ENCODE results near the gene KSR2.

Gene KSR2

GRCh38 chr12:117490130-117490529 is 478.7 kb downstream of the KSR2 start:
- no peaks in the 10 kb centered on the region for H3K79me1 ChIP-seq (replicated peaks; ENCODE audit: low read length, poor library complexity, severe bottlenecking)
- H3K36me3 ChIP-seq (ENCODE audit: control insufficient read depth in 1 of 2, insufficient read depth in 2 of 2, low read depth in 1 of 2, low read length in 2 of 2) = no peaks in the 10 kb centered on the region
- H4K8ac ChIP-seq (ENCODE audit: low read length) = no peak overlapping the region
- H2AK5ac ChIP-seq (ENCODE audit: low read length, severe bottlenecking) = no peak overlapping the region
- peaks cover 8% of the 10 kb centered on the region for H3K4me1 ChIP-seq (ENCODE audit: control insufficient read depth, insufficient read depth, low read depth, low read length)
- H3K4ac ChIP-seq (ENCODE audit: low read depth in 1 of 2, low read length in 2 of 2) = no peak overlapping the region
- no peak overlapping the region for H2BK5ac ChIP-seq (ENCODE audit: low read depth, low read length, poor library complexity, severe bottlenecking)
- H3K27me3 ChIP-seq (ENCODE audit: control insufficient read depth in 1 of 2, insufficient read depth in 1 of 2, low read length in 2 of 2) = peaks cover 0 to 12% of the 10 kb centered on the region in 2 experiments
- no peak overlapping the region for H3K23ac ChIP-seq (ENCODE audit: low read length in 2 of 2)
- no peak overlapping the region for H3K14ac ChIP-seq (ENCODE audit: low read length in 2 of 2)
- H2BK120ac ChIP-seq (ENCODE audit: low read depth, low read length) = no peak overlapping the region
- H3K4me2 ChIP-seq (ENCODE audit: low read length, poor library complexity, severe bottlenecking) = no peak overlapping the region
- H2BK12ac ChIP-seq (ENCODE audit: low read length in 2 of 2) = no peak overlapping the region
- H3K9me3 ChIP-seq (ENCODE audit: control insufficient read depth, low read length) = no peaks in the 10 kb centered on the region
- no peak overlapping the region for H3K9ac ChIP-seq (ENCODE audit: low read length)
- no peak overlapping the region for H3K18ac ChIP-seq (ENCODE audit: low read depth in 1 of 2, low read length in 2 of 2)
- no peak overlapping the region for H3K4me3 ChIP-seq (ENCODE audit: insufficient read depth in 1 of 2, low read depth in 1 of 2, low read length in 2 of 2)
- DNase-seq = no peak
- H4K91ac ChIP-seq (ENCODE audit: low read length) = no peak overlapping the region
- H2BK15ac ChIP-seq (ENCODE audit: low read depth, poor library complexity, severe bottlenecking) = no peak overlapping the region
- no peak overlapping the region for H3K27ac ChIP-seq (ENCODE audit: low read length, poor library complexity, severe bottlenecking)
- no peak overlapping the region for H2AFZ ChIP-seq (ENCODE audit: low read depth, low read length)
- 50% methylated on average over 2 of the region's 3 CpGs for WGBS

GRCh38 chr12:117489671-117490070 is 479.1 kb downstream of the KSR2 start:
- no peaks in the 10 kb centered on the region for H3K36me3 ChIP-seq (ENCODE audit: control insufficient read depth in 1 of 2, insufficient read depth in 2 of 2, low read depth in 1 of 2, low read length in 2 of 2)
- peaks cover 8% of the 10 kb centered on the region for H3K4me1 ChIP-seq (ENCODE audit: control insufficient read depth, insufficient read depth, low read depth, low read length)
- peaks cover 0 to 8% of the 10 kb centered on the region in 2 experiments for H3K27me3 ChIP-seq (ENCODE audit: control insufficient read depth in 1 of 2, insufficient read depth in 1 of 2, low read length in 2 of 2)
- H2BK120ac ChIP-seq (ENCODE audit: low read depth, low read length) = no peak overlapping the region
- 95% methylated on average over 2 of the region's 3 CpGs for WGBS
- no peak overlapping the region for H2BK5ac ChIP-seq (ENCODE audit: low read depth, low read length, poor library complexity, severe bottlenecking)
- no peak overlapping the region for H3K4me3 ChIP-seq (ENCODE audit: insufficient read depth in 1 of 2, low read depth in 1 of 2, low read length in 2 of 2)
- no peak overlapping the region for H3K4me2 ChIP-seq (ENCODE audit: low read length, poor library complexity, severe bottlenecking)
- no peaks in the 10 kb centered on the region for H3K9me3 ChIP-seq (ENCODE audit: control insufficient read depth, low read length)
- no peak overlapping the region for H2AFZ ChIP-seq (ENCODE audit: low read depth, low read length)
- H3K9ac ChIP-seq (ENCODE audit: low read length) = no peak overlapping the region
- no peak overlapping the region for H3K14ac ChIP-seq (ENCODE audit: low read length in 2 of 2)
- H3K4ac ChIP-seq (ENCODE audit: low read depth in 1 of 2, low read length in 2 of 2) = no peak overlapping the region
- H2BK15ac ChIP-seq (ENCODE audit: low read depth, poor library complexity, severe bottlenecking) = no peak overlapping the region
- no peak overlapping the region for H2BK12ac ChIP-seq (ENCODE audit: low read length in 2 of 2)
- H3K79me1 ChIP-seq (replicated peaks; ENCODE audit: low read length, poor library complexity, severe bottlenecking) = no peaks in the 10 kb centered on the region
- no peak overlapping the region for H3K27ac ChIP-seq (ENCODE audit: low read length, poor library complexity, severe bottlenecking)
- no peak for DNase-seq
- no peak overlapping the region for H3K18ac ChIP-seq (ENCODE audit: low read depth in 1 of 2, low read length in 2 of 2)
- H4K91ac ChIP-seq (ENCODE audit: low read length) = no peak overlapping the region
- no peak overlapping the region for H3K23ac ChIP-seq (ENCODE audit: low read length in 2 of 2)
- no peak overlapping the region for H4K8ac ChIP-seq (ENCODE audit: low read length)
- no peak overlapping the region for H2AK5ac ChIP-seq (ENCODE audit: low read length, severe bottlenecking)

- H3K14ac ChIP-seq (ENCODE audit: low read length in 2 of 2) = no peak overlapping the region
- peak; percentile 17 for DNase-seq
- no peak overlapping the region for H3K4me3 ChIP-seq (ENCODE audit: insufficient read depth in 1 of 2, low read depth in 1 of 2, low read length in 2 of 2)
- H3K9ac ChIP-seq (ENCODE audit: low read length) = no peak overlapping the region
- no peak overlapping the region for H4K91ac ChIP-seq (ENCODE audit: low read length)
- no peak overlapping the region for H2BK15ac ChIP-seq (ENCODE audit: low read depth, poor library complexity, severe bottlenecking)
- no peak overlapping the region for H3K4me2 ChIP-seq (ENCODE audit: low read length, poor library complexity, severe bottlenecking)
- no peak overlapping the region for H2AK5ac ChIP-seq (ENCODE audit: low read length, severe bottlenecking)
- no peak overlapping the region for H2BK12ac ChIP-seq (ENCODE audit: low read length in 2 of 2)
- peak overlapping the region; percentile 16 for H3K27ac ChIP-seq (ENCODE audit: low read length, poor library complexity, severe bottlenecking)
- no peak overlapping the region for H2AFZ ChIP-seq (ENCODE audit: low read depth, low read length)
- 43% methylated on average over 5 of the region's 5 CpGs for WGBS
- H3K4ac ChIP-seq (ENCODE audit: low read depth in 1 of 2, low read length in 2 of 2) = no peak overlapping the region
- no peak overlapping the region for H3K18ac ChIP-seq (ENCODE audit: low read depth in 1 of 2, low read length in 2 of 2)
- H2BK120ac ChIP-seq (ENCODE audit: low read depth, low read length) = no peak overlapping the region
- no peaks in the 10 kb centered on the region for H3K36me3 ChIP-seq (ENCODE audit: control insufficient read depth in 1 of 2, insufficient read depth in 2 of 2, low read depth in 1 of 2, low read length in 2 of 2)
- H3K23ac ChIP-seq (ENCODE audit: low read length in 2 of 2) = no peak overlapping the region
- no peaks in the 10 kb centered on the region for H3K79me1 ChIP-seq (replicated peaks; ENCODE audit: low read length, poor library complexity, severe bottlenecking)
- peaks cover 8% of the 10 kb centered on the region for H3K4me1 ChIP-seq (ENCODE audit: control insufficient read depth, insufficient read depth, low read depth, low read length)
- H3K27me3 ChIP-seq (ENCODE audit: control insufficient read depth in 1 of 2, insufficient read depth in 1 of 2, low read length in 2 of 2) = no peaks in the 10 kb centered on the region
- no peaks in the 10 kb centered on the region for H3K9me3 ChIP-seq (ENCODE audit: control insufficient read depth, low read length)
- H4K8ac ChIP-seq (ENCODE audit: low read length) = no peak overlapping the region
- H2BK5ac ChIP-seq (ENCODE audit: low read depth, low read length, poor library complexity, severe bottlenecking) = no peak overlapping the region
Measured at GRCh38 chr12:117486840-117487659, 481.7 kb downstream of the KSR2 start.

- Histone ChIP-seq H3K9ac (ENCODE audit: low read length) (no peak overlapping the region), H2BK15ac (ENCODE audit: low read depth, poor library complexity, severe bottlenecking) (no peak overlapping the region), H3K36me3 (ENCODE audit: control insufficient read depth in 1 of 2, insufficient read depth in 2 of 2, low read depth in 1 of 2, low read length in 2 of 2) (no peaks in the 10 kb centered on the region), H4K91ac (ENCODE audit: low read length) (no peak overlapping the region), H3K14ac (ENCODE audit: low read length in 2 of 2) (no peak overlapping the region), H3K27ac (ENCODE audit: low read length, poor library complexity, severe bottlenecking) (no peak overlapping the region), H3K4me3 (ENCODE audit: insufficient read depth in 1 of 2, low read depth in 1 of 2, low read length in 2 of 2) (no peak overlapping the region), H3K23ac (ENCODE audit: low read length in 2 of 2) (no peak overlapping the region), H3K9me3 (ENCODE audit: control insufficient read depth, low read length) (no peaks in the 10 kb centered on the region), H3K79me1 (replicated peaks; ENCODE audit: low read length, poor library complexity, severe bottlenecking) (no peaks in the 10 kb centered on the region), H2BK12ac (ENCODE audit: low read length in 2 of 2) (no peak overlapping the region), H2AK5ac (ENCODE audit: low read length, severe bottlenecking) (no peak overlapping the region), H3K18ac (ENCODE audit: low read depth in 1 of 2, low read length in 2 of 2) (no peak overlapping the region), H2BK120ac (ENCODE audit: low read depth, low read length) (no peak overlapping the region), H2AFZ (ENCODE audit: low read depth, low read length) (no peak overlapping the region), H4K8ac (ENCODE audit: low read length) (no peak overlapping the region), H2BK5ac (ENCODE audit: low read depth, low read length, poor library complexity, severe bottlenecking) (no peak overlapping the region), H3K4ac (ENCODE audit: low read depth in 1 of 2, low read length in 2 of 2) (no peak overlapping the region), H3K4me1 (ENCODE audit: control insufficient read depth, insufficient read depth, low read depth, low read length) (peaks cover 8% of the 10 kb centered on the region), H3K4me2 (ENCODE audit: low read length, poor library complexity, severe bottlenecking) (no peak overlapping the region), H3K27me3 (ENCODE audit: control insufficient read depth in 1 of 2, insufficient read depth in 1 of 2, low read length in 2 of 2) (no peaks in the 10 kb centered on the region)
- 77% methylated on average over 5 of the region's 10 CpGs for WGBS
- DNase-seq = peak; percentile 5
Measured at GRCh38 chr12:117485984-117486839, 482.6 kb downstream of the KSR2 start.

Measured in mesenchymal stem cell (in vitro differentiated cells and primary cell).